GM21529 (cell line): ENCODE results near the gene SRPX2.

ENCODE experiments used
- ATAC-seq: cut with Tn5 transposase; IDR thresholded peaks from one replicate; pipeline ENCODE4 v1.9.1; 2021; ENCODE audit not compliant: unreplicated experiment

The SRPX2 gene

DNA sequence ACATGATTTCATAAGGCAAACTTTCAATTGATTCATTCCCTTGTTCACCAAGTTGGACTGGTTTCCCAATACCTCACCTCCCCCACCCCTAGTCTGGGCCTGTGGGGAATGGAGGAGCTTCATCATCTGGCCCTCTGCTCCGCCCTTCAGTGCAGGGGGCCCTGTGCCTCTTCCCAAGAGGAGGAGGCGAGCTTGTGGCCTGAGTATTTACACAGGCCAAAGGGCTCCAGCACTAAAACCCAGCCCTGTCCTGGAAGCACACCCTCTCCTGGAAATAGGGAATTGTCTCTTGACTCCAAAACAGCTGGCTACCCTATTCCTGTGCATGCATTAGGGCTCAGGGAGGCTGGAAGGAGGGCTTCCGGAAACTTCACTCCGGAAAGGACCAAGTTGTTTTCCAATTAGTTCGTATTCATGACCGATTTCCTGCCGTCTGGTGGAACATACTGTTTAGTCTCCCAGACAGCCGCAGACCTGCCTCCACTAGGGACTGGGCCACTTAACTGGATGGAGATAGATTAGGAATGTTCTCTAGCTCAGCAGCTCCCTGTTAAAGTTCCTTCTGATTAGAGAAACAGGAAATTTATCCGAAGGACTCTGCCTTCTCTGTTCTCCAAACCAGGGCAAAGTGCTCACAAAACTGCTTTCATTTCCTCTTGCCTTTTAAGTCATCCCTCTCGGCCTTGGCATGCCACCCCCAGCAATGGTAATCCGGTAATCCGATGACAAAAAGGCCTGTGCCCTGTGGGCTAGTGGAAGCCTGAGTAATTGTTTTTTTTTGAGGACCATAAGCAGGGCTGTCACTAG lies 5.8 kb downstream of the SRPX2 start:
- ATAC-seq, result no peak

GRCh38 chrX:100650841-100651240 lies 6.8 kb downstream of the SRPX2 start:
- no peak for ATAC-seq

DNA sequence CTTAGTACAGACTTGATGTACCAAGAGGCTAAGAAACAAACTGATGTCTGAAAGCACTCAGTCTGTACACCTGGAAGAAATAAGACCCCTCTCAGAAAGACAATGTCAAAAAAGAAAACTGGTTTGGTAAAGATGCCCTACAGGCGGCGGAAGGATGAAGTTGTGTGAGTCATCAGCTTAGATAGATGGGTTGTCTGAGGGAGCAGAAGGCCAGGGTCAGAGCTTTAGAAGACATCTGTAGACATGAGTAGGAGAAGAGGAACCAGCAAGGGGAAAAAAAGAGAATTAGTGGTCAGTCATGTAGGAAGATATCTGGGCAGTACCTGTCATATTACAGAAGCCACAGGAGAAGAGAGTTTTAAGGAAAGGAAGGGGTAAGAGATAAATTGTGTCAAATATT lies 8.3 kb downstream of the SRPX2 start:
- ATAC-seq, result no peak

DNA sequence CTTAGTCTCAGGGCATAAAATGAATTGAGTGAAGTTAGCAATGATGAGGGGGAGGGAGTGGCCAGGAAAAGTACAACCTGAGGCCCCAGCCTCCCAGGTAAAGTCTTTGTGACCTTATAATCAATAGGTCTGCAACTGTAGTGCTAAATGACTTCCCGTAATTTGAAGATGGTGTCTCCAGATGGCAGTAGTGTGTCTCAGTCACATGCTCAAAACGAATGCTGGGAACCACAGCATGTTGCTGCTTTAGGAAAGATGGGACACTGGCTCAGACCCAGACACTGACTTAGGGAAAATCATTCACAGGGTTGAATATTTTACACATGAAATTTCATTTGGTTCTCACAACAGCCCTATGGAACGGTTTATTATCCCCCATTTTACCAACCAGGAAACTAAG lies 10.3 kb downstream of the SRPX2 start:
- ATAC-seq, result no peak

DNA sequence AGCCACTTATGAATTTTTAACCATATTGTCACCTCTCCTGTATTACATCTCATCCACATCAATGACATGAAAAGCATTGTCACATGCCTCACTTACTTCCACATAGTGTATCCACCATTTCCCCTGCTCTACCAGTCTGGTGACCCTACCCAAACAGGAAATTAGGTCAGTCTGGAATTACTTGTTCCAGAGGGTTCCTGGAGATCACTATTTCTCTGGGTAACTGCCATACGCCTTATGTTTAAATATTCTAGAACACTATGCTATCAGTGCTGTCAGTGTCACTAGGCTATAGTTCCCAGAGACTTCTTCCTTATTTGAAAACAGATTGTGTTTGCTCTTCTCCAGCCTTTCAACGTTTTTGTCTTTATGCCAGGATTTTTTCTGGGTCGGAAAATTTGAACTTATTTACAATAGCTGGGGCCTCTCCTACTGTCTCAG lies 15.0 kb downstream of the SRPX2 start:
- no peak for ATAC-seq

GRCh38 chrX:100659431-100660137 lies 15.6 kb downstream of the SRPX2 start:
- ATAC-seq, result no peak

DNA sequence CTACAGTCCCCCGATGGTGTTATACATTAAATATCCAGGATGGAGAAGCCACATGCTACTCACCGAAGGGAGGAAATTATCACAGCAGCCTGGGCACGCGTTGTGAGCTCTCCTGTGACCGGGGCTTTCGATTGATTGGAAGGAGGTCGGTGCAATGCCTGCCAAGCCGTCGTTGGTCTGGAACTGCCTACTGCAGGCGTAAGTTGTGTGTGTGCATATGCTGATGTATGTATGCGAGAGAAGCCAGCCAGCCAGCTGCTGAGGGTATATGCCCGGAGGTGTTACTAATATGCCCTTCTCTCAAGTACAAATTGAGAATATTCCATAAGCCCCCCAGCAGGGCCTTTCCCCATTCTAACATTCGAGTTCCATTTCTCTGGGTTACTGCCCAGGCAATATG lies 18.2 kb downstream of the SRPX2 start:
- ATAC-seq, result no peak

DNA sequence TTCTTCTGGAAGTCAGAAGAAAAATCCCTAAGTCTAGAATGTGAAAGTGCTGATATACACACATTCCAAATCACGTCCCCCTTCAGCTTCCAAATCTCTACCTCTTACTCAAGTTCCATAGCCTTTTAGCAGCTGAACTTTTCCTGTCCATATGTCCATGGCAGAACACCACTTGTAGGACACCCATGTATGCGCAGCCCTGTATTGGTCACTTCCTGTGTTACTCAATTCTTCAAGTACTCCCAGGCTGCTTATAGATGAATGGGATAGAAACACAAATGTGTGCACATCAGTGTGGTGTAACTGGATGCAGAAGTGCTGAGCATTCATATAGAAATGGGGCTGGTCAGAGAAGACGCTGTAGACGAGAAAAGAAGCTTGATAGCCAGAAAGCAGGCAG lies 18.8 kb downstream of the SRPX2 start:
- no peak for ATAC-seq

DNA sequence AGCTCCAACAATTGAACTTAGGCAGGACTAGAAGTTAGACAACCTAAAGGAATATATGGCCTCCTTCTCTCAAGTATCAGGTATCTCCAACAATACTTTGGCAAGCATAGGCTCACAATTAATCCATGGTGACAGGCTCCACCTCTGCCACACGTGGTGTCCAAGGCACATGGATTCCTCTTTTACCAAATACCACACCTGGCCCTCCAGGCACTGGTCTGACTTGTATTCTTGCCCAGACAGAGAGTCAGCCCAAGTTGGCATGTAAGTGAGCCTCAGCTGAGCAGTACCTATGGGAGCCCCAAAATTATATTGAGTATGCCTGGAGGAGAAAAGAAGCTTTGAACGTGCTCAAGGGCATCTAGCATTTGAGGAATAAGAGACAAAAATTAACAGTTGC lies 19.6 kb downstream of the SRPX2 start:
- ATAC-seq, result no peak

DNA sequence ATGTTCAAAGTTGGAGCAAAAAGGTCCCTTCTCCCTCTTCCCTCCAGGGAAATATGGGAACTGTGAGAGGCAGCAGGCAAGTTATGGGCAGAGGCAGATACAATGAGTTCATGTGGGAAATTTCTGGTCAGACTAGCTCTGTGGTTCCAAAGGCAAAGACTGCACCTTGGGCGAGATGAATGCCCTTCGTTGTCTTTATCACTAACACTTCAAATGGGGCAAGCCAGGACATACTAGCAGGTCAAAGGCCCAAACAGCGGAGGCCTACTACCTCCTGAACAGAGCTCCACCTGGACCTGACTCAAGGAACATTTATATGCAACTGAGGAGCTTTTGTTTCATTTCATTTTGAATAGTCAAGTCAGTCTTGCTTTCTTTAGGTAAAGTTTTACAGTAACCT lies 29.0 kb downstream of the SRPX2 start:
- no peak for ATAC-seq

- ATAC-seq, result no peak
Observed at GRCh38 chrX:100673397-100673953, 29.5 kb downstream of the SRPX2 start.

DNA sequence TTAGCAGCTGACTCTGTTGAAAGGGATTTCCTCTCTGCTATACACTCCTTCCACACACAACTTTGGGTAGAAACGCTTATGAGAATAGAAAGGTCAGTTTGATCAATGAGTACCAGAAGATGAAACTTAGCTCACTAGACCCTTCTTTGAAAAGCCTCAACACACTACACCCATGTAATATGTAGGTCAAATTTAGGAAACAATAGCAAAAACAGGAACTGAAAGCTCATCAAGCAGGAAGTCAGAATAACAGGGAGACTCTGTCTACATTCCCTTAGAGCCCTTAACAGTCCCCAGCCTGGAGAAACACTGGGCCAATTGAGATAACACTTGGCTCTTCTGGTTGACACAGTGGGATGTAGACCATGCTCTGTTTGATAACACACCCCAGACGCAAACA lies 30.7 kb downstream of the SRPX2 start:
- ATAC-seq, result peak; percentile 42

GRCh38 chrX:100677611-100678181 lies 33.7 kb downstream of the SRPX2 start:
- no peak for ATAC-seq

GRCh38 chrX:100680756-100681155 lies 36.8 kb downstream of the SRPX2 start:
- ATAC-seq, result no peak

- no peak for ATAC-seq
Observed at GRCh38 chrX:100681599-100681998, 37.6 kb downstream of the SRPX2 start.

- no peak for ATAC-seq
Observed at GRCh38 chrX:100682939-100683338, 38.9 kb downstream of the SRPX2 start.

DNA sequence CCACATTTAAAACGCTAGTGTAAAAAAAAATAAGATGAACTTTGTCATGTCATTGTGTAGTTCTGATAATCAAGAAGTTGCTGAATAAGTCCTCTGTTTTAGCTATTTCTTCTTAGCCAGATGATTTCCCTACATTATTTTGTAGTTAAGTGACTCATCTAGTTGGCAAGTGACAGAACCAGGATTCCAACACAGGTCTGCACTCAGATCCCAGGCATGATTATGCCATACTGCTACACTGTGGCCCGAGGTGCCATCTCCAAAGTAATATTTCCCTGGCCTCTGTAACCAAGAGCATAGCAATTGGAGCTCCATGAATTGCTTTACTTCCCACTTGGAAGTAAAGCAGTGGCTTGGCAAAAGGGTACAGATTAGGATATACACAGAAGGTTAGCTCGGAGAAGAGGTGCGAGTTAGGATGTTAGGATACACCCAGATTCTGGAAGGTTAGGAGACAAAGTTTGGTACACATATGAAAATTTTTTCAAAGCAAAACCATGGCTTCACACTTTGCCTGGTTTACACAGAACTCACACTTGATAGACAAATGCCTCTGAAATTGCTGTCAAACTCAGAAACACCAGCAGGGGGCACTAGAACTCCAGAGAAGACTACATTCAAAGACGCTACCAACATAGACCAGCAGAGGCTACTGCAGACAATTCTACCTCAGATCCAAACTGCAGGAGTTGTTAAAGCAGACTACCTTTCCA lies 41.4 kb downstream of the SRPX2 start:
- peak; percentile 60 for ATAC-seq

DNA sequence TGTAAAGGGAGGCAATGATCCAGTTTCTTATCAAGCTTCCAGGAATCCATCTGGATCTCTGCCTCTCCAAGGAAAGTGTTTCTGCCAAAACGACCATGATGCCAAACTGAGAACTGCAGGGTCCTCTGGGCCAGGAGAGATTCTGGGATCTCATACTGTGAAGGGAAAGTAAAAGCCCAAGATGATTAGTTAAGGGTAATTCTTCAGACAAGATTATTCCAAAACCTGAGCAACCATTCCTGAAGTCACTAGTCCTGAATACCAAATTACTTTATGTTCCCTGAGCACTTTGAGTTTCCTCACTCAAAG lies 42.0 kb downstream of the SRPX2 start:
- ATAC-seq, result no peak

DNA sequence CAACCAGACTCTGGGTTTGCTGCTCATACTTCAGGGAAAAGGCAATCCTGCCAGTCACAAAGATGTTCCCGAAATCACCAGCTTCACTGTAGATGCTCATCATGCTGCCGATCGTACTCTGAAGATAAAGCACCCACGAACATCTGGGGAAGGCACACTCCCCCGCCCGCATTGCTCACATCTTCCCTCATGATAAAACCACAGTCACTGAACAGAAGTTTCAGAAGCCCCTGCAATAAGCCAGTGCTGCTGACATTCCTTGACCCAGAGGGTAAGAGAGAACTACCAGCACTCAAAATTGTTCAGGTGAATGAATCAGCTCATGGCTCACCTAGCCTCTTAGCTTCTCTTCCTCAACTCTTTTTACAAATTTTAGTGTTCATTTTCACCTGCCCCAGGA lies 43.1 kb downstream of the SRPX2 start:
- peak; percentile 39 for ATAC-seq

GRCh38 chrX:100687546-100687945 lies 43.5 kb downstream of the SRPX2 start:
- peak; percentile 81 for ATAC-seq

DNA sequence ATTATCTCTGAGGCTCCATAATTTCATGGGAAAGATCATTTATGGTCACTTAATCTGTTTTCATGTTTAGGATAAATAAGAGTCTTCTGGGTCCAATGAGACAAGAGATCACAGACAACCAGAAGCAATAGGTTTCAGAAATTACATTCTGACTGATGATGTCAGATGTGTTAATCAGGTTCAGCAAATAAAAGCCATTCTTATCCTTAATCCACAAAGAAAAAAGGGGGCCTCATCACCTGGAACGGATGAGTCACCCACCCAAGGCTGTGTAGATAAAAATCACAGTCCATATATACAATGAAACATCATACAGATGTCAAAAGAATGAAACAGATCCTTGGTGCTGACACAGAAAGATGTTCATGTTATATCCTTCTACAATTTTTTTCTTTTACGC lies 51.3 kb downstream of the SRPX2 start:
- ATAC-seq, result no peak
